ENCODE data around the gene CAMKK2. TPM values are rescaled to one million over a fixed set of nuclear protein-coding genes. Genes with fewer than 3 reads are reported as not detected.
"Not testable (repeated sequence)": the region's sequence is repeated elsewhere in the genome, so short reads cannot be mapped to it uniquely, and the experiment has no call there.

Gene CAMKK2
- total RNA-seq, 1 experiment from 2014 or later, result 14.1 TPM

GRCh38 chr12:121281116-121281515, 15.4 kb downstream of the CAMKK2 start:
- not testable (repeated sequence) for DNase-seq (ENCODE audit: extremely low read depth, low read depth)

DNA sequence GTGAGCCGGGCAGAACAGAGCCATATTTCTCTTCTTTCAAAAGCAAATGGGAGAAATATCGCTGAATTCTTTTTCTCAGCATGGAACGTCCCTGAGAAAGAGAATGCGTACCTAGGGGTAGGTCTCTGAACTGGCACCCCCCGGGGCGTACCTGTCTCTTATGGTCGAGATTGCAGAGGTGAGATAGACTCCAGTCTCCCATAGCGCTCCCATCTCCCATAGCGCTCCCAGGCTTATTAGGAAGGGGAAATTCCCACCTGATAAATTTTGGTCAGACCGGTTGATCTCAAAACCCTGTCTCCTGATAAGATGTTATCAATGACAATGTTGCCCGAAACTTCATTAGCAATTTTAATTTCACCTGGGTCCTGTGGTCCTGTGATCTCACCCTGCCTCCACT, 16.0 kb downstream of the CAMKK2 start:
- DNase-seq (ENCODE audit: extremely low read depth, low read depth), result not testable (repeated sequence)

- DNase-seq (ENCODE audit: extremely low read depth, low read depth), result no peak
These were observed 17.0 kb downstream of the CAMKK2 start for GRCh38 chr12:121279507-121279915.

- no peak for DNase-seq (ENCODE audit: extremely low read depth, low read depth)
These were observed 17.5 kb downstream of the CAMKK2 start for GRCh38 chr12:121279071-121279375.

DNA sequence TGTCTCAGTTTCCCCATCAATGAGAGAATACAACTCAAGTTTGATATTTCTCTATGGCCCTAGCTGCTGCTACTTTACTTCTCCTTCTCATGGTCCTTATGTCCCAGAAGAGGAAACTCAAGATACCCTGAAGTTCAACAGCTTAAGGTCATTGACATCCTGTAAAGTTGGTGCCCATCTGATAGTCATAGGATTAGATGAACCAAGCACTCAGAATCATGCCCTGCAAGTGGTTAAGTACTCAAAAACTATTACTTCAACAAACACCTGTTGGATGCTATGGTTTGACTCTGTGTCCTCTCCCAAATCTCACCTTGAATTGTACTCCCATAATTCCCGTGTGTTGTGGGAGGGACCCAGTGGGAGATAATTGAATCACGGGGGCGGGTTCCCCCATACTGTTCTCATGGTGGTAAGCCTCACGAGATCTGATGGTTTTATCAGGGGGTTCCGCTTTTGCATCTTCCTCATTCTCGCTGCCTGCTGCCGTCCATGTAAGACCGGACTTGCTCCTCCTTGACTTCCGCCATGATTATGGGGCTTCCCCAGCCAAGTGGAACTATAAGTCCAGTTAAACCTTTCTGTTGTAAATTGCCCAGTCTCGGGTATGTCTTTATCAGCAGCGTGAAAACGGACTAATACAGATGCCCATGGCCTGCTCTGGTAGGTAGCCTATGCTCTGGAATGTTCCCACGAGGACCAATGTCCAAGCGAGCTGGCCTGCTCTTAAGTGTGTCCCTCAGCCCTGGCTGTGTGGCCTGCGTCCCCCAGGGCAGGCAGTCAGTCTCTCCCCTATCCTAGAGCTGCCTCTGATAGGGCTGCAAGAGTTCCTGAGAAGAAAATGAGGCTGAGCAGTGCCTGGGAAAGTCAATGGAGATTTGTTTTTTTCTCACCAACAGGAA, 18.1 kb downstream of the CAMKK2 start:
- DNase-seq (ENCODE audit: extremely low read depth, low read depth), result no peak

- no peak for DNase-seq (ENCODE audit: extremely low read depth, low read depth)
These were observed 19.1 kb downstream of the CAMKK2 start for GRCh38 chr12:121277374-121277759.

- DNase-seq (ENCODE audit: extremely low read depth, low read depth), result no peak
These were observed 22.3 kb downstream of the CAMKK2 start for GRCh38 chr12:121274036-121274763.

DNA sequence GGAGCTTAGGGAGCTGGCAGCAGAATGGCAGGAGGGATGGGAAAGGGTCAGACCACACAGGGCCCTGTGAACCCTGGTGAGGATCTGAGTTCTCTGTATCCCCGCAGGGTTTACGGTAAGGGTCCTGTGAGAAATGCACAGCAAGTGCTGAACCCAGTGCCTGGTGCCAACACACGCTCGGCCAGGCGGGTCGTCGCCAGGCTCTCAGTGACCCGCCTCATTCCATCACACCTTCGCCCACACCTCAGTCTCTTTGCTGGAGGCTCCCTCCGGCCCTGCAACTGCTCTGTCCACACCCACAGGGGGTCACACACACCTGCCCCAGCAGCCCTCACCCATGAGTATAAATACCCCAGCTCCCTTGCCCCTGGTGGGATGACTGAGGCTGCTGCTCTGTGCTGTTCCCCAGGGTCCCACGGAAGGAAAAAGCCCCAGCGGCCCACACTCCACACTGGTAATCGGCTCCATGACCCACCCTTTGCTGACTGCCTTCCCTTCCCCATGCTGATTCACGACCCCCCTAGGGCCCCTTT, 23.1 kb downstream of the CAMKK2 start:
- DNase-seq (ENCODE audit: extremely low read depth, low read depth), result no peak

- no peak for DNase-seq (ENCODE audit: extremely low read depth, low read depth)
These were observed 28.7 kb downstream of the CAMKK2 start for GRCh38 chr12:121267822-121268221.

DNA sequence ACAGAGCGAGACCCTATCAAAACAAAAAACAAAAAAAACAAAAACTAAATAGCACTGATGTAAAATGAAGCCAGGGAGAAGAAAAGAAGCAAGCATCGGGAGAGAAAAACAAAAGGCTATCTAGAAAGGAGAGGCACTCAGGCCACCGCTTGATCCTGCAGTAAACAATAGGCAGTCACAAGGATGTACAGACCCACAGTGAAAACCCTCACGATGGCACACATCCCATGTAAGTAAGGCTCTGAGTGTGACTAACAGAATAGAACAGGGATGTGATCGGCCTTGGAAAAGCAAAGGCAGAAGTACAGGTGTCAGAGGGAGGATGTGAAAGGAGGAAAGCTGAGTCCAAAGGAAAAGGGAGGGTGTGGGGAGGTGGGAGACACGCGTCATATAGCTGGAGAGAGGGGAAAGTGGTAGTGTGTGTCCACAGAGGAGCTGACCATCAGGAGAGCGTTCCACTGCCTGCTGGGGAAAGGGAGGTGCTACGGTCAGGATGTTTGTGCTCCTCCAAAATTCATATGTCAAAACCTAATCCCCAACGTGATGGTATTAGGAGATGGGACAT, 31.5 kb downstream of the CAMKK2 start:
- no peak for DNase-seq (ENCODE audit: extremely low read depth, low read depth)

- DNase-seq (ENCODE audit: extremely low read depth, low read depth), result no peak
These were observed 32.4 kb downstream of the CAMKK2 start for GRCh38 chr12:121264135-121264534.

- DNase-seq (ENCODE audit: extremely low read depth, low read depth), result no peak
These were observed 33.1 kb downstream of the CAMKK2 start for GRCh38 chr12:121263206-121263935.

DNA sequence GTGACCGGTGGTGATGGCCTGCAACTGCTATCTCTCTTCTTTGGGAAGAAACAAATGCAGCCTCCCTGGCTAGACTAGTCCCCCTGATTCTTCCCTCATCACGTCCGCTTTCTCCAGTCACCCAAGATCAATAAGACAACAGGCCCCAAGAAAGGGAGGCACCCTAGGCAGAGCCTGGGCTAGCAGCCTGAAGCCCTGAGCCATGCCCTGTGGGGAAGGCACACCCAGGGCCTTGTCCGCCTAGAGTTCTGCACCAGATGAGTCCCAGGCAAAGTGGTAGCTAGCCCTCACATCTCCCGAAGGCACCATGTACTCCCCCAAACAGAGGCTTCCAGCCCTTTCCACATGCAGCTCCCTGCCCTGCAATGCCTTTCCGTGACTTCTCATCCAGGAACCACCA, 35.1 kb downstream of the CAMKK2 start:
- DNase-seq (ENCODE audit: extremely low read depth, low read depth), result no peak

- no peak for DNase-seq (ENCODE audit: extremely low read depth, low read depth)
These were observed 36.4 kb downstream of the CAMKK2 start for GRCh38 chr12:121260091-121260490.

DNA sequence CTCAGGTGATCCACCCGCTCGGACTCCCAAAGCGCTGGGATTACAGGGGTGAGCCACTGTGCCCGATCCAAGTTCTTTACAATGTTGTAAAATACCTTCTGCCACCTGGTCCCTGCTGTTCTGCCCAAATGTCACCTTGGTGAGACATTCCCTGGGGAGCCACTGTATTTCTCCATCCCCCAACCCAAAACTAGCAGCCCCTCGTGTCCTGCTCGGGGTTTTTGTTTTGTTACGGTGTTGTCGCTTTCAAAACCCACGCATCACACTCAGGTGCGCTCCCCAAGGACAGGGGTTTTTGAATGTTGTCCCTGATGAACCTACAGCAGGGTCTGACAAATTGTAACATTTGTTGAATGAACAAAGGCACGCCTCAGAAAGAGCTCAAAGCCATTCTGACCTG, 37.4 kb downstream of the CAMKK2 start:
- no peak for DNase-seq (ENCODE audit: extremely low read depth, low read depth)

DNA sequence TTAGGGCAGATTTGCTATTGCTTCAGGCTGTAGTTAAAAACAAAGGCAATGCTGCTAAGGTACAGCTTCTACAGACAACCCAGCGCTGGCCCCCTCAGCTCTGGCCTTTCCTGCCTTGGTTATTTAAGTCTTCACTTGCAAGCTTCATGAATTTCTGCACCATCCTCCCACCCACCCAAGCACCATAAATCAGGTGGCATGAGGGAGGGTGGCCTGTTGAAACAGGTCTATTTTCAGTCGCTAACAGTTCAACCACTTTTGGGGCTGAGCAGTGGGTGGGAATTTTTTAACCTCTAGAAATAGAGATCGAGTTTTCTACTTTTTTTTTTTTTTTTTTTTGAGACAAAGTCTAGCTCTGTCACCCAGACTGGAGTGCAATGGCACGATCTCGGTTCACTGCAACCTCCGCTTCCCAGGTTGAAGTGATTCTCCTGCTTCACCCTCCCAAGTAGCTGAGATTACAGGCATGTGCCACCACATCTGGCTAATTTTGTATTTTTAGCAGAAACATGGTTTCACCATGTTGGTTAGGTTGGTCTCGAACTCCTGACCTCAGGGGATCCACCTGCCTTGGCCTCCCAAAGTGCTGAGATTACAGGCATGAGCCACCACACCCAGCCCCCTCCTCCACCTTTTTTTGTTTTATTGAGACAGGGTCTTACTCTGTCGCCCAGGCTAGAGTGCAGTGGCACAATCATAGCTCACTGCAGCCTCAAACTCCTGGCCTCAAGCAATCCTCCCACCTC, 38.6 kb downstream of the CAMKK2 start:
- DNase-seq (ENCODE audit: extremely low read depth, low read depth), result not testable (repeated sequence)

- DNase-seq (ENCODE audit: extremely low read depth, low read depth), result no peak
These were observed 41.1 kb downstream of the CAMKK2 start for GRCh38 chr12:121255433-121255832.

- DNase-seq (ENCODE audit: extremely low read depth, low read depth), result no peak
These were observed 42.7 kb downstream of the CAMKK2 start for GRCh38 chr12:121253638-121254335.

DNA sequence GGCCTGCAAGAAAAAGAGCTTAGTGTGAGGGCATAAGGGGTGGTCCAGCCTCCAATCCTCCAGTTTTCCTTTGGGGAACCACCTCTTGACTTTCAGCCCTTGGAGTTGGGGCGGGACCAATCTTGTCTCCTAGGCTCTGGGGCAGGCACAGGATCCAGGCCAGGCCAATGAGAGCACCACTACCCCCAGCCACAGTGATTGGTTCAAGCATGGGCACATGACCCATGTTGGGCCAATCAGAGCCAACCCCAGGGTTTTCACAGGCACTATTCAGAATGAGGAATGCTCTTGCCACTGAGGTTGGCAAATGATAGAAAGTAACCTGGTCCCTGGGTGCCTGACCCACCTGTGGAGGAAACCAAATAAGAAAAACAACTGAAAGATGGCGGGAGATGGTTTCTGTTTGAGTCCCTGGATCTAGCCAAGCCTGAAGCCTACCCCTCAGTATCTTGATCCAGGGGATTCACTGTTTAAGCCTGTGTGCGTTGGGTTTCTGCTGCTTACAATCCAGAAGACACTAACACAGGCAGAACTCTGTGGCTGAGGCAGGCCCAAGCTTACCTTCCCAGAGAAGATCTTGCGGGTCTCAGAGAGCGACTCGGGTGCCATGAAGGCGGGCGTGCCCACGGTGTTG, 43.7 kb downstream of the CAMKK2 start:
- no peak for DNase-seq (ENCODE audit: extremely low read depth, low read depth)
